ENCODE data around the gene PLCD3.

- TF ChIP-seq CTCF (IDR thresholded peaks at IDR 0.05) (no peak), POLR2A (IDR thresholded peaks at IDR 0.05) (no peak)
Observed at GRCh38 chr17:45091778-45092425, 40.4 kb downstream of the PLCD3 start.
